Activated naive CD8-positive, alpha-beta T cell treated with anti-CD3 and anti-CD28 coated beads for 36 hours (primary cell): ENCODE measurements around the gene PPP1R26. TPM values are rescaled to one million over a fixed set of nuclear protein-coding genes. Genes with fewer than 3 reads are reported as not detected.

Experiments used
- DNase-seq: peaks from one replicate; pipeline ENCODE4 v3.0.0; 2021
- H3K27ac Mint-ChIP-seq: one replicate; pipeline ENCODE4 v1.8.0; 2022; ENCODE audit warnings: mild to moderate bottlenecking, moderate library complexity, mixed read lengths
- H3K27me3 Mint-ChIP-seq: one replicate; pipeline ENCODE4 v1.8.0; 2022; ENCODE audit warnings: mild to moderate bottlenecking, mixed read lengths
- H3K36me3 Mint-ChIP-seq: one replicate; pipeline ENCODE4 v1.8.0; 2021; ENCODE audit warnings: mild to moderate bottlenecking, mixed read lengths
- H3K4me1 Mint-ChIP-seq: one replicate; pipeline ENCODE4 v1.8.0; 2021; ENCODE audit warnings: mixed read lengths
- H3K4me3 Mint-ChIP-seq: one replicate; pipeline ENCODE4 v1.8.0; 2022; ENCODE audit warnings: mild to moderate bottlenecking, moderate library complexity, mixed read lengths
- H3K9me3 Mint-ChIP-seq: one replicate; pipeline ENCODE4 v1.8.0; 2022; ENCODE audit warnings: mixed read lengths
- total RNA-seq, 2 experiments: library from RNA; stranded (reverse); gene quantifications; one replicate each; pipeline ENCODE4 v1.2.3, GENCODE V29; 2021

PPP1R26 gene
- total RNA-seq, 2 experiments from 2014 or later, result 0.20 to 0.27 TPM

- Mint-ChIP-seq H3K4me3 (no peak overlapping the region), H3K36me3 (no peaks in the 10 kb centered on the region), H3K27ac (no peak overlapping the region), H3K9me3 (no peaks in the 10 kb centered on the region), H3K4me1 (peaks cover 1% of the 10 kb centered on the region), H3K27me3 (peaks cover 71% of the 10 kb centered on the region)
- no peak for DNase-seq
Measured at GRCh38 chr9:135480071-135480939, 723 bp downstream of the PPP1R26 start.

GRCh38 chr9:135480940-135481310, 1.3 kb downstream of the PPP1R26 start:
- H3K27me3 Mint-ChIP-seq, result peaks cover 68% of the 10 kb centered on the region
- H3K4me1 Mint-ChIP-seq, result peaks cover 1% of the 10 kb centered on the region
- no peaks in the 10 kb centered on the region for H3K9me3 Mint-ChIP-seq
- H3K36me3 Mint-ChIP-seq, result no peaks in the 10 kb centered on the region
- H3K27ac Mint-ChIP-seq, result no peak overlapping the region
- DNase-seq, result no peak
- no peak overlapping the region for H3K4me3 Mint-ChIP-seq

- Mint-ChIP-seq H3K27ac (no peak overlapping the region), H3K36me3 (no peaks in the 10 kb centered on the region), H3K4me3 (no peak overlapping the region), H3K27me3 (peaks cover 58% of the 10 kb centered on the region), H3K4me1 (peaks cover 1% of the 10 kb centered on the region), H3K9me3 (no peaks in the 10 kb centered on the region)
- DNase-seq, result no peak
Measured at GRCh38 chr9:135482015-135482754, 2.6 kb downstream of the PPP1R26 start.

- DNase-seq, result no peak
- Mint-ChIP-seq H3K27me3 (peaks cover 42% of the 10 kb centered on the region), H3K4me1 (no peaks in the 10 kb centered on the region), H3K4me3 (no peak overlapping the region), H3K36me3 (no peaks in the 10 kb centered on the region), H3K9me3 (no peaks in the 10 kb centered on the region), H3K27ac (no peak overlapping the region)
Measured at GRCh38 chr9:135484460-135485277, 5.1 kb downstream of the PPP1R26 start.

GRCh38 chr9:135485385-135485784, 5.8 kb downstream of the PPP1R26 start:
- no peaks in the 10 kb centered on the region for H3K4me1 Mint-ChIP-seq
- no peak for DNase-seq
- peaks cover 42% of the 10 kb centered on the region for H3K27me3 Mint-ChIP-seq

GRCh38 chr9:135485832-135486231, 6.2 kb downstream of the PPP1R26 start:
- DNase-seq, result no peak
- Mint-ChIP-seq H3K4me1 (no peaks in the 10 kb centered on the region), H3K36me3 (no peaks in the 10 kb centered on the region), H3K27me3 (peaks cover 39% of the 10 kb centered on the region), H3K9me3 (no peaks in the 10 kb centered on the region), H3K27ac (no peak overlapping the region), H3K4me3 (no peak overlapping the region)

More at GRCh38 chr9:135485385-135485784, 5.8 kb downstream of the PPP1R26 start:
- Mint-ChIP-seq H3K27ac (no peak overlapping the region), H3K36me3 (no peaks in the 10 kb centered on the region), H3K9me3 (no peaks in the 10 kb centered on the region), H3K4me3 (no peak overlapping the region)

GRCh38 chr9:135486267-135487065, 6.9 kb downstream of the PPP1R26 start:
- H3K9me3 Mint-ChIP-seq, result no peaks in the 10 kb centered on the region
- no peaks in the 10 kb centered on the region for H3K36me3 Mint-ChIP-seq
- no peak overlapping the region for H3K4me3 Mint-ChIP-seq
- no peaks in the 10 kb centered on the region for H3K4me1 Mint-ChIP-seq
- DNase-seq, result no peak
- no peak overlapping the region for H3K27ac Mint-ChIP-seq
- peaks cover 33% of the 10 kb centered on the region for H3K27me3 Mint-ChIP-seq

GRCh38 chr9:135487281-135488012, 7.9 kb downstream of the PPP1R26 start:
- H3K4me1 Mint-ChIP-seq, result no peaks in the 10 kb centered on the region
- no peak overlapping the region for H3K27ac Mint-ChIP-seq
- H3K36me3 Mint-ChIP-seq, result no peaks in the 10 kb centered on the region
- no peak for DNase-seq
- H3K9me3 Mint-ChIP-seq, result no peaks in the 10 kb centered on the region
- H3K27me3 Mint-ChIP-seq, result peaks cover 23% of the 10 kb centered on the region
- no peak overlapping the region for H3K4me3 Mint-ChIP-seq

GRCh38 chr9:135488013-135488330, 8.4 kb downstream of the PPP1R26 start:
- no peak for DNase-seq
- Mint-ChIP-seq H3K4me1 (no peaks in the 10 kb centered on the region), H3K9me3 (no peaks in the 10 kb centered on the region), H3K4me3 (no peak overlapping the region), H3K27ac (no peak overlapping the region), H3K36me3 (no peaks in the 10 kb centered on the region), H3K27me3 (peaks cover 18% of the 10 kb centered on the region)

GRCh38 chr9:135488527-135488926, 8.9 kb downstream of the PPP1R26 start:
- no peaks in the 10 kb centered on the region for H3K9me3 Mint-ChIP-seq
- no peak for DNase-seq
- H3K4me3 Mint-ChIP-seq, result no peak overlapping the region
- no peak overlapping the region for H3K27ac Mint-ChIP-seq
- no peaks in the 10 kb centered on the region for H3K36me3 Mint-ChIP-seq
- H3K4me1 Mint-ChIP-seq, result no peaks in the 10 kb centered on the region
- peaks cover 13% of the 10 kb centered on the region for H3K27me3 Mint-ChIP-seq

GRCh38 chr9:135489188-135489906, 9.8 kb downstream of the PPP1R26 start:
- H3K27me3 Mint-ChIP-seq, result peaks cover 9% of the 10 kb centered on the region
- H3K27ac Mint-ChIP-seq, result no peak overlapping the region
- H3K9me3 Mint-ChIP-seq, result no peaks in the 10 kb centered on the region
- H3K4me3 Mint-ChIP-seq, result no peak overlapping the region
- H3K36me3 Mint-ChIP-seq, result no peaks in the 10 kb centered on the region
- no peak for DNase-seq
- no peaks in the 10 kb centered on the region for H3K4me1 Mint-ChIP-seq

- Mint-ChIP-seq H3K4me1 (no peaks in the 10 kb centered on the region), H3K27ac (no peak overlapping the region), H3K4me3 (no peak overlapping the region), H3K36me3 (no peaks in the 10 kb centered on the region), H3K9me3 (no peaks in the 10 kb centered on the region), H3K27me3 (peaks cover 10% of the 10 kb centered on the region)
- no peak for DNase-seq
Measured at GRCh38 chr9:135490166-135490870, 10.7 kb downstream of the PPP1R26 start.

- H3K36me3 Mint-ChIP-seq, result no peaks in the 10 kb centered on the region
- H3K9me3 Mint-ChIP-seq, result no peaks in the 10 kb centered on the region
- no peak overlapping the region for H3K4me3 Mint-ChIP-seq
- H3K27ac Mint-ChIP-seq, result no peak overlapping the region
- no peaks in the 10 kb centered on the region for H3K4me1 Mint-ChIP-seq
- H3K27me3 Mint-ChIP-seq, result peaks cover 6% of the 10 kb centered on the region
- DNase-seq, result no peak
Measured at GRCh38 chr9:135490980-135491464, 11.4 kb downstream of the PPP1R26 start.
